ENCODE measurements around the gene PCDH9. TPM values are rescaled to one million over a fixed set of nuclear protein-coding genes. Genes with fewer than 3 reads are reported as not detected.

PCDH9 gene
- total RNA-seq, 1 experiment from 2014 or later: 10.1 TPM

DNA sequence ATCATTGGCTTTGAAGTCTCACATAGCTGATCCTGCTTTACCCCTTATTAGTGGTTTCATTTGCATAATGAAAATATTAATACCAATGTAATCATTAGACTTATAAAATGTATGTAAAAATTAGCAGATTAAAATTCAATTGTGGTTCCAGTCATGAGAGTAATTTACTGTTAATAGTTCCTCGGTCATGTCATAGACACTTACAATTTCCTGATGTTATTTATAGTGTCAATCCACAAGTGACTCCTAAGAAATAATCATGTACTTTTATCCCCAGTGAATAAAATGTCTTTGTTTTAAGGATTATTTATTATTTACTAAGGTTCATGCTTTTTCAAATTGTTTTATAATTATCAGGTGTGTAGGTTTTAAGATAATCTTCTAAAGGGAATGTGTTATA lies 138.5 kb downstream of the PCDH9 start:
- no peaks in the 10 kb centered on the region for H3K4me1 Mint-ChIP-seq (ENCODE audit: insufficient read depth, unreplicated experiment)
- no peak overlapping the region for H3K27ac Mint-ChIP-seq (ENCODE audit: low read depth, unreplicated experiment)
- no peak for DNase-seq (ENCODE audit: unreplicated experiment)
- BruUV-seq (replicated peaks): no TSS peak
- no peaks in the 10 kb centered on the region for H3K27me3 Mint-ChIP-seq (ENCODE audit: insufficient read depth, unreplicated experiment)
- H3K36me3 Mint-ChIP-seq (ENCODE audit: insufficient read depth, unreplicated experiment): no peaks in the 10 kb centered on the region
- intact Hi-C loops (cut with micrococcal nuclease): no loop called here
- TF ChIP-seq, protein P1, sequence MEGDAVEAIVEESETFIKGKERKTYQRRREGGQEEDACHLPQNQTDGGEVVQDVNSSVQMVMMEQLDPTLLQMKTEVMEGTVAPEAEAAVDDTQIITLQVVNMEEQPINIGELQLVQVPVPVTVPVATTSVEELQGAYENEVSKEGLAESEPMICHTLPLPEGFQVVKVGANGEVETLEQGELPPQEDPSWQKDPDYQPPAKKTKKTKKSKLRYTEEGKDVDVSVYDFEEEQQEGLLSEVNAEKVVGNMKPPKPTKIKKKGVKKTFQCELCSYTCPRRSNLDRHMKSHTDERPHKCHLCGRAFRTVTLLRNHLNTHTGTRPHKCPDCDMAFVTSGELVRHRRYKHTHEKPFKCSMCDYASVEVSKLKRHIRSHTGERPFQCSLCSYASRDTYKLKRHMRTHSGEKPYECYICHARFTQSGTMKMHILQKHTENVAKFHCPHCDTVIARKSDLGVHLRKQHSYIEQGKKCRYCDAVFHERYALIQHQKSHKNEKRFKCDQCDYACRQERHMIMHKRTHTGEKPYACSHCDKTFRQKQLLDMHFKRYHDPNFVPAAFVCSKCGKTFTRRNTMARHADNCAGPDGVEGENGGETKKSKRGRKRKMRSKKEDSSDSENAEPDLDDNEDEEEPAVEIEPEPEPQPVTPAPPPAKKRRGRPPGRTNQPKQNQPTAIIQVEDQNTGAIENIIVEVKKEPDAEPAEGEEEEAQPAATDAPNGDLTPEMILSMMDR (IDR thresholded peaks at IDR 0.05; ENCODE audit: unreplicated experiment): no peak
- POLR2A ChIA-PET: no interaction called here
- no peak overlapping the region for H3K4me3 Mint-ChIP-seq (ENCODE audit: unreplicated experiment)
- CTCF ChIA-PET: interaction anchor here (0.7 kb wide), 1 partner anchor 96 kb away, joined by 4 read pairs; no protein-coding TSS in a partner anchor
- no peaks in the 10 kb centered on the region for H3K9me3 Mint-ChIP-seq (ENCODE audit: unreplicated experiment)

DNA sequence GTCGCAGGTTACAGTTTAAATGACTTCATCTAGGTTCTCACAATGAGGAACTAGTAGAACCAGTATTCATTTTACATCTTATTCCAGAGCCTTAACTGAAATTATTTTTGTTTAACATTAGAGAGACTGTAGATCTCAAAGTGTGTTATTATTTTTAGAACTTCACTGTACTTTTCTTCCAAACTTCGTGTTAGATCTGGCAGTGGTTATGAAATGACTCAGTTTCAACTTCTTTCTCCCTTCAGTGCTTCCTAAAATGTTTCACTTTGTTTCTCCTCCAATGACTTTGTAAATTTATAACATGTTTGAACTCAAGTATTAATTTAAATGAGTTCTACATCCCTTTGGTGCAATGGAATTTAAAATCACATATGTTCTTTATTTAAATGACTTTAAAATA lies 139.3 kb downstream of the PCDH9 start:
- Mint-ChIP-seq H3K27me3 (ENCODE audit: insufficient read depth, unreplicated experiment) (no peaks in the 10 kb centered on the region), H3K36me3 (ENCODE audit: insufficient read depth, unreplicated experiment) (no peaks in the 10 kb centered on the region), H3K9me3 (ENCODE audit: unreplicated experiment) (no peaks in the 10 kb centered on the region), H3K4me1 (ENCODE audit: insufficient read depth, unreplicated experiment) (peaks cover 6% of the 10 kb centered on the region), H3K27ac (ENCODE audit: low read depth, unreplicated experiment) (no peak overlapping the region), H3K4me3 (ENCODE audit: unreplicated experiment) (no peak overlapping the region)
- TF ChIP-seq, protein P1 (IDR thresholded peaks at IDR 0.05; ENCODE audit: unreplicated experiment): no peak
- ChIA-PET CTCF (no interaction called here), POLR2A (interaction anchor here (0.7 kb wide), 1 partner anchor 170 kb away, joined by 3 read pairs; no protein-coding TSS in a partner anchor)
- no TSS peak for BruUV-seq (replicated peaks)
- no peak for DNase-seq (ENCODE audit: unreplicated experiment)
- intact Hi-C loops (cut with micrococcal nuclease): no loop called here

DNA sequence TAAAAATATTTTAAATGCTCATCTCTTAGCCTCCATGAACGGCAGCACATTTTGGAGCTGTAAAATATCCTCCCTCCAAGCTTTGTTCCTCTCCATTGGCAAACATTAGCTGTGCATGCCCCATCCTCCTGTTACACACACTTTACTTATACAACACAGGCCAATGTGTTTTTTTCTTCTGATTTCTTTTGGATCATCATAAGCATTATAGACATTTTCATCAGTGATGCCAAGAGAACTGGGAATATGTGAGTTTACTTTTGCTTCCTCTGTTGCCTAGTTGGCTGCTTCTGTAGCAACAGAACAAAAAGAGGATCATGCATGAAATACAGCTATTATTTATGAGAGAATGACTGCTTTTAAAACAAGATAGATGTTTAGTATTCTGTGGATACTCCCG lies 142.6 kb downstream of the PCDH9 start:
- Mint-ChIP-seq H3K9me3 (ENCODE audit: unreplicated experiment) (no peaks in the 10 kb centered on the region), H3K27me3 (ENCODE audit: insufficient read depth, unreplicated experiment) (no peaks in the 10 kb centered on the region), H3K36me3 (ENCODE audit: insufficient read depth, unreplicated experiment) (no peaks in the 10 kb centered on the region), H3K4me1 (ENCODE audit: insufficient read depth, unreplicated experiment) (peaks cover 6% of the 10 kb centered on the region), H3K27ac (ENCODE audit: low read depth, unreplicated experiment) (no peak overlapping the region), H3K4me3 (ENCODE audit: unreplicated experiment) (no peak overlapping the region)
- no TSS peak for BruUV-seq (replicated peaks)
- DNase-seq (ENCODE audit: unreplicated experiment): no peak
- ChIA-PET CTCF (interaction anchor here (0.7 kb wide), 1 partner anchor 22 kb away, joined by 3 read pairs; no protein-coding TSS in a partner anchor), POLR2A (interaction anchor here (0.5 to 0.6 kb wide), 2 partner anchors 135 to 1415 kb away, joined by 3 to 4 read pairs; no protein-coding TSS in a partner anchor)
- TF ChIP-seq, protein P1 (IDR thresholded peaks at IDR 0.05; ENCODE audit: unreplicated experiment): no peak
- intact Hi-C loops (cut with micrococcal nuclease): no loop called here

DNA sequence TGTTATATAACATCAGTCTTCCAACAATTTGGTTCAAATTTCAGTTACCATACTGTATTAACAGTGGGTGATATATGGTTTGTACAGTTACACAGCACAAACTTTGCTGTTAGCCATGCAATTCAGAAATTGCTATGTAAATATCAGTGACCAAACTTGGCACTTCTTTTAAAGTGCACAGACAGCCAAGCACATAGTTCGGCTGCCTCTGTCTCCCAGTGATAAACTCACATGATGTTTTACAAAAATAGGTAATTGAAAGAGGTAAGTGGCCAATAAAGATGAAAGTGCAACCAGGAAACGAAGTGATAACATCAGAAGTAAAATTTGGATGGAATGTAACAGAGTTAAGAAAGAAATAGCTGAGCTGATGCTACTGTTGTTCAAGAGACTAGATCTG lies 143.9 kb downstream of the PCDH9 start:
- H3K27ac Mint-ChIP-seq (ENCODE audit: low read depth, unreplicated experiment): no peak overlapping the region
- peaks cover 4% of the 10 kb centered on the region for H3K9me3 Mint-ChIP-seq (ENCODE audit: unreplicated experiment)
- TF ChIP-seq, protein P1 (IDR thresholded peaks at IDR 0.05; ENCODE audit: unreplicated experiment): no peak
- intact Hi-C loops (cut with micrococcal nuclease): no loop called here
- peaks cover 6% of the 10 kb centered on the region for H3K4me1 Mint-ChIP-seq (ENCODE audit: insufficient read depth, unreplicated experiment)
- no peaks in the 10 kb centered on the region for H3K36me3 Mint-ChIP-seq (ENCODE audit: insufficient read depth, unreplicated experiment)
- no TSS peak for BruUV-seq (replicated peaks)
- no peak for DNase-seq (ENCODE audit: unreplicated experiment)
- no peaks in the 10 kb centered on the region for H3K27me3 Mint-ChIP-seq (ENCODE audit: insufficient read depth, unreplicated experiment)
- H3K4me3 Mint-ChIP-seq (ENCODE audit: unreplicated experiment): no peak overlapping the region
- ChIA-PET CTCF (no interaction called here), POLR2A (no interaction called here)

Measured in MCF 10A (cell line).